HFFc6 (cell line): ENCODE data around the gene CCM2. TPM values are rescaled to one million over a fixed set of nuclear protein-coding genes. Genes with fewer than 3 reads are reported as not detected.

ENCODE experiments used
- DNase-seq: peaks from one replicate; pipeline ENCODE4 v3.0.0-alpha.2; 2018
- H3K27ac Mint-ChIP-seq: 2 replicates; pipeline ENCODE4 v1.8.0; 2020; ENCODE audit warnings: mild to moderate bottlenecking, mixed read lengths
- H3K27me3 Mint-ChIP-seq: 2 replicates; pipeline ENCODE4 v1.8.0; 2021; ENCODE audit warnings: mild to moderate bottlenecking, moderate library complexity, mixed read lengths; ENCODE audit not compliant: insufficient read depth
- H3K36me3 Mint-ChIP-seq: 2 replicates; pipeline ENCODE4 v1.8.0; 2021; ENCODE audit warnings: low read depth, mixed read lengths
- H3K4me1 Mint-ChIP-seq: 2 replicates; pipeline ENCODE4 v1.8.0; 2020; ENCODE audit warnings: low read depth, mixed read lengths
- H3K4me3 Mint-ChIP-seq: 2 replicates; pipeline ENCODE4 v1.8.0; 2020; ENCODE audit warnings: mild to moderate bottlenecking, moderate library complexity, mixed read lengths
- H3K9me3 Mint-ChIP-seq: 2 replicates; pipeline ENCODE4 v1.8.0; 2020; ENCODE audit warnings: mild to moderate bottlenecking, mixed read lengths
- total RNA-seq, 6 experiments: library from RNA; stranded (reverse); fragmentation: NEBNext Ultra II Directional; extraction: Animal tissue kit (Norgen Biotek cat#: 25700); gene quantifications; 2 replicates in 1 of 6; 3 replicates in 5 of 6; pipeline ENCODE4 v1.2.3, GENCODE V29; 2021
- TF ChIP-seq, protein P1 (sequence below): fragments of 200-600 bp; sonication (generic); IDR thresholded peaks from 2 replicates; pipeline ENCODE4 v1.5.0; 2021; ENCODE audit warnings: antibody characterized with exemption, mild to moderate bottlenecking

Gene CCM2
- total RNA-seq, 6 experiments from 2014 or later = 50.3 to 57.4 (median 52.7) TPM

DNA sequence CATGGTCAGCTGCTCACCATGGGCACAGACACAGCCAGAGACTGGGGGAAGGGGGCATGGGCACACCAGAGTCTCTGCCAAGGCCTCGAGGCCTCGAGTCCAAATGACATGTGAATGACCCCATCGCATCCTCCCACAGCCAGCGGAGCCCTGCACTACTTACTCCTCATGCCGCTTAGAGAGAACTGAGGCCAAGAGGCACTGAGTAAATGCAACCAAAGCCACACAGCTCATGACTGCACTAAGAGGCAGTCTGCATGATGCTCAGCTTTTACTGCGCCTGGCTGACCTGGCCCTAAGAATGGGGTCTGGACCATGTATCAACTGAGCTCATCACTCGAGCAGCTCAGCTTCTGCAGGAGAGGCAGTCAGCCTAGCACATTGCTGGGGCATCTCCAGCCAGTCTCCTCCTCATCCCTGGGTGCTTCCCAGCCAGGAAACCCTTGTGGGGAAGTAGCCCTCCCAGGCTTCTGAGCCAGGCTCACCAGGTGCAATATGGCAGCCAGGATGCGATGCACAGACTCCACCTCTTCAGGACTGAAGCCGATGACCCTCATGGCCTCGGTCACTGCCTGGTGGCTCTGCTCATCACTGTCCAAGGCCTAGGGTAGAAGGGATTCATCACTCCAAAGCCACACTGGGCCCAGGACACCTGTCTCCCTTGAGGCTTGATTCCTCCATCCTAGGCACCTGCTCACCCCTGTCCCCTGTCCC, 28.7 kb upstream of the CCM2 start:
- TF ChIP-seq, protein P1, sequence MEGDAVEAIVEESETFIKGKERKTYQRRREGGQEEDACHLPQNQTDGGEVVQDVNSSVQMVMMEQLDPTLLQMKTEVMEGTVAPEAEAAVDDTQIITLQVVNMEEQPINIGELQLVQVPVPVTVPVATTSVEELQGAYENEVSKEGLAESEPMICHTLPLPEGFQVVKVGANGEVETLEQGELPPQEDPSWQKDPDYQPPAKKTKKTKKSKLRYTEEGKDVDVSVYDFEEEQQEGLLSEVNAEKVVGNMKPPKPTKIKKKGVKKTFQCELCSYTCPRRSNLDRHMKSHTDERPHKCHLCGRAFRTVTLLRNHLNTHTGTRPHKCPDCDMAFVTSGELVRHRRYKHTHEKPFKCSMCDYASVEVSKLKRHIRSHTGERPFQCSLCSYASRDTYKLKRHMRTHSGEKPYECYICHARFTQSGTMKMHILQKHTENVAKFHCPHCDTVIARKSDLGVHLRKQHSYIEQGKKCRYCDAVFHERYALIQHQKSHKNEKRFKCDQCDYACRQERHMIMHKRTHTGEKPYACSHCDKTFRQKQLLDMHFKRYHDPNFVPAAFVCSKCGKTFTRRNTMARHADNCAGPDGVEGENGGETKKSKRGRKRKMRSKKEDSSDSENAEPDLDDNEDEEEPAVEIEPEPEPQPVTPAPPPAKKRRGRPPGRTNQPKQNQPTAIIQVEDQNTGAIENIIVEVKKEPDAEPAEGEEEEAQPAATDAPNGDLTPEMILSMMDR = no peak
- Mint-ChIP-seq H3K27me3 (peaks cover under 1% of the 10 kb centered on the region; the same call in 1 of the 2 replicates), H3K36me3 (no peaks in the 10 kb centered on the region), H3K4me3 (no peak overlapping the region), H3K4me1 (no peaks in the 10 kb centered on the region), H3K27ac (no peak overlapping the region), H3K9me3 (no peaks in the 10 kb centered on the region)
- DNase-seq = no peak

DNA sequence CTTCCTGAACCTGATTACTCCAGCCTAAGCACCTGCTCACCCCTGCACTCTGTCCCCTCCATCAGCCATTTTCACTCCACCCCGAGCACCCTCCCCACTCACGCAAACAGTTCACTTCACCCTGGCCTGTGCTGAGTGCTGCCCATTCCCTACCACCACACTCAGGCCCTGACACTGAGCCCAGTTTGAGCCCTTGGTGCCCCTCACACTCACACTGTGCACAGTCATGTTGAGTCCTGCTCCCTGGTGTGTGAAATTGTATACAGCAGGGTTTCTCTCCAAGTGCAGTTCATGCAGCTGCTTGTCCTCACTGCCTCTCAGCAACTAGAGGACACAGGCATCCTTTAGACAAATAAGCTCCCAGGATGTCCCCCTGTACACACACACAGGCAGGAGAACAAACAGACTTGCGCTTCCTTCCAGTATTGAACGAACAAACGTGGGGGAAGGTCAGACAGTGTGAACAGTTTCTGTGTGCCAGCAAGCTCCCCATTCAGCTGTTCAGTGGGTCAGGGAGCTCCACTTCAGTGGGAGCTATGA, 28.0 kb upstream of the CCM2 start:
- no peak for DNase-seq
- Mint-ChIP-seq H3K4me3 (no peak overlapping the region), H3K9me3 (no peaks in the 10 kb centered on the region), H3K27me3 (no peaks in the 10 kb centered on the region), H3K36me3 (no peaks in the 10 kb centered on the region), H3K27ac (no peak overlapping the region), H3K4me1 (no peaks in the 10 kb centered on the region)
- TF ChIP-seq, protein P1 = no peak

DNA sequence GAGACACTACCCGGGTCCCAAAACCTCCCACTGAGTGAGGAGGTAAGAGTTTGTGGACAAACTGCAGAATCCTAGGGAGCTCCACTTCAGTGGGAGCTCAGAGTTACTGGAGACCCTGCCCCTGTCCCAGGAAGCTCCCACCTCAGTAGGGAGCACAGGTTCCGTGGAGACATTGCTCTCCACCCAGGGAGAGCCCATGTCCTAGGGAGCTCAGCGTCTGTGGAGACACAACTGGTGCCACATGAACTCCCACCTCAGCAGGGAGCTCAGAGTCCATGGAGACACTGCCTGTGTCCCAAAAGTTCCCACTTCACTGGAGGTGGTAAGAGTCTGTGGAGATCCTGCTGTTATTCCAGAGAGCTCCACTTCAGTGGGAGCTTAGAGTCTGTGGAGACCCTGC, 27.4 kb upstream of the CCM2 start:
- Mint-ChIP-seq H3K4me1 (no peaks in the 10 kb centered on the region), H3K4me3 (no peak overlapping the region), H3K27ac (no peak overlapping the region), H3K9me3 (no peaks in the 10 kb centered on the region), H3K27me3 (no peaks in the 10 kb centered on the region; the same call in 1 of the 2 replicates), H3K36me3 (no peaks in the 10 kb centered on the region)
- TF ChIP-seq, protein P1 = no peak
- DNase-seq = no peak

DNA sequence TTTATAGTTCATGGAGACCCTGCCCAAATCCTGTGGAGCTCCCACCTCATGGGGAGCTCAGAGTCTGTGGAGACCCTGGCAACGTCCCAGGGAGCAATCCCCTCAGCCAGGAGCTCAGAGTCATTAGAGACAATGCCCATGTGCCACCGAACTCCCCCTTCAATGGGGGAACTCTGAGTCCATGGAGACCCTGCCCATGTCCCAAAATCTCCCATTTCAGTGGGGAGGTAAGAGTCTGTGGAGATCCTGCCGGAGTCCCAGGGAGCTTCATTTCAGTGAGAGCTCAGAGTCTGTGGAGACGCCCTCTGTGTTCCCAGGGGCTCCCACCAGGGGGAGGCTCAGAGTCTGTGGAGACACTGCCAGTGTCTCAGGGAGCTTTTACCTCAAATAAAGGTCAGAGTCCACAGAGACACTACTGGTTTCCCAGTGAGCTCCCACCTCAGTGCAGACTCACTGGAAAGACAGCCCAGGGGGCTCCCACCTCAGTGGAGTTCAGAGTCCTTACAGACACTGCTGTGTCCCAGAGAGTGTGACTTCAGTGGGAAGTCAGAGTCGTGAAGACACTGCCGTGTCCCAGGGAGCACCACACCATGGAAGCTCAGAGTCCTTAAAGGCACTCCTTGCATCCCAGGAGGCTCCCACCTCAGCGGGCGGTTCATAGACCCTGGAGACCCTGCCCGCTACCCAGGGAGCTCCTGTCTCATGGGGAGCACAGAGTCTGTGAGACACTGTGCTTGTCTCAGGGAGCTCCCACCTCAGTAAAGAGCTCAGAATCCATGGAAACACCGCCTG, 26.2 kb upstream of the CCM2 start:
- no peaks in the 10 kb centered on the region; the same call in 1 of the 2 replicates for H3K27me3 Mint-ChIP-seq

DNA sequence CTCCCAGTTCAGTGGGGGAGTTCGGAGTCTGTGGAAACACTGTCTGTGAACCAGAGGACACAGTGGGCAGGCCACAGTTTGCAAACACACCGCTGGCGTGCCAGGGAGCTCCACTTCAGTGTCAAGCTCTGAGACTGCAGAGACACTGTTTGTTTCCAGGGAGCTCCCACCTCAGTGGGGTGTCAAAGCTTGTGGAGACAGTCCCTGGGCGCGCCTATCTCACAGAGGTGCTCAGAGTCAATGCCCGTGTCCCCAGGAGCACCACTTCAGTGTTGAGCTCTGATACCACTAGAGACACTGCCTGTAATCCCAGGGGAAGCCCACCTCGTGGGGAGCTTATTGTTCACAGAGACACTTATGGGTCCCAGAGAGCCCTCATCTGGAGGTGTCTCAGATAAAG, 25.5 kb upstream of the CCM2 start:
- H3K4me3 Mint-ChIP-seq = no peak overlapping the region
- H3K9me3 Mint-ChIP-seq = no peaks in the 10 kb centered on the region
- TF ChIP-seq, protein P1 = no peak
- H3K4me1 Mint-ChIP-seq = peaks cover 3% of the 10 kb centered on the region
- H3K27ac Mint-ChIP-seq = no peak overlapping the region
- H3K27me3 Mint-ChIP-seq = no peaks in the 10 kb centered on the region; the same call in 1 of the 2 replicates
- no peak for DNase-seq
- H3K36me3 Mint-ChIP-seq = no peaks in the 10 kb centered on the region

More for the DNA sequence above, 26.2 kb upstream of the CCM2 start:
- H3K36me3 Mint-ChIP-seq = no peaks in the 10 kb centered on the region
- no peaks in the 10 kb centered on the region for H3K4me1 Mint-ChIP-seq
- H3K4me3 Mint-ChIP-seq = no peak overlapping the region
- DNase-seq = no peak
- no peaks in the 10 kb centered on the region for H3K9me3 Mint-ChIP-seq
- no peak overlapping the region for H3K27ac Mint-ChIP-seq
- TF ChIP-seq, protein P1 = peak; percentile 75
